ENCODE measurements around the gene EPX. TPM values are rescaled to one million over a fixed set of nuclear protein-coding genes. Genes with fewer than 3 reads are reported as not detected.
A peak's percentile ranks its signal among the peaks of the same experiment; 100 is the strongest.

The EPX gene
- total and polyA plus RNA-seq, 2 of the 4 experiments (the other 2 are of a cell fraction): not detected

DNA sequence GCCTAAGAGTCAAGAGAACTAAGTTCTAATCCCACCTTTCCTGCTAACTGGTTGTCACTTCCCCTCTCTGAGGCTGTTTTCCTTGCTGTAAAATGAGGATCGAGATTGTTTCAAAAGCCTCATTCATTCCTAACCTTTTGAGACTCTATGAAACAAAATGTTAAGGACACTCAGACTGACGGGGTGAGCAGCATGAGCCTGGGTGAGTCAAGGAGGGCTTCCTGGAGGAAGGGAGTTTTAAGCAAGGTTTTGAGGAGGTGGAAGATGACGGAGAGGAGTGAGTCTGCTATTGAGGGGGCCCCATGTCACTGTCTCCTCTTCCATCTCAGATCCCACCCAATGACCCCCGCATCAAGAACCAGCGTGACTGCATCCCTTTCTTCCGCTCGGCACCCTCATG is 4.1 kb downstream of the EPX start:
- Histone ChIP-seq H2BK5ac (ENCODE audit: low read depth, low read length, poor library complexity, severe bottlenecking) (no peak overlapping the region), H3K56ac (ENCODE audit: extremely low read depth, insufficient read depth, low read length) (no peak overlapping the region), H3K23ac (ENCODE audit: low read depth, low read length) (no peak overlapping the region), H4K91ac (ENCODE audit: insufficient read depth, low read depth, low read length) (no peak overlapping the region), H2AK9ac (replicated peaks; ENCODE audit: low read depth, low read length, poor library complexity) (peak overlapping the region; percentile 55), H3K79me1 (ENCODE audit: low read depth in 1 of 2, low read length in 2 of 2) (no peaks in the 10 kb centered on the region), H2BK15ac (ENCODE audit: low read depth, low read length) (no peak overlapping the region), H3K14ac (replicated peaks; ENCODE audit: low read depth, low read length) (no peak overlapping the region), H2BK120ac (ENCODE audit: low read depth, low read length) (no peak overlapping the region), H3K27me3 (ENCODE audit: control insufficient read depth, insufficient read depth, low read length) (peaks cover 16% of the 10 kb centered on the region), H3K4me2 (ENCODE audit: low read depth, low read length) (no peak overlapping the region), H2BK20ac (ENCODE audit: low read depth, low read length) (no peak overlapping the region), H4K20me1 (ENCODE audit: insufficient read depth, low read length) (no peaks in the 10 kb centered on the region), H3K27ac (ENCODE audit: insufficient read depth, low read length) (no peak overlapping the region), H4K8ac (ENCODE audit: low read depth in 2 of 2, low read length in 2 of 2) (no peak overlapping the region), H3K4me3 (ENCODE audit: insufficient read depth, low read depth, low read length) (no peak overlapping the region), H3K9ac (ENCODE audit: low read depth, low read length) (no peak overlapping the region), H4K5ac (ENCODE audit: low read depth, low read length) (no peak overlapping the region), H3K9me3 (ENCODE audit: control insufficient read depth, insufficient read depth, low read length) (no peaks in the 10 kb centered on the region), H3K18ac (ENCODE audit: low read depth, low read length) (no peak overlapping the region), H3K36me3 (ENCODE audit: control insufficient read depth, insufficient read depth, low read length) (no peaks in the 10 kb centered on the region), H2AK5ac (ENCODE audit: low read depth, low read length) (no peak overlapping the region), H3K9me1 (ENCODE audit: insufficient read depth, low read length) (no peaks in the 10 kb centered on the region), H2AFZ (replicated peaks; ENCODE audit: low read length, poor library complexity) (no peak overlapping the region), H3K4me1 (ENCODE audit: control insufficient read depth, insufficient read depth, low read length) (no peaks in the 10 kb centered on the region), H3K4ac (ENCODE audit: low read depth, low read length) (no peak overlapping the region)
- ChIA-PET CTCF (no interaction called here), POLR2A (ENCODE audit: unreplicated experiment) (no interaction called here)
- WGBS, 2 experiments (ENCODE audit: extremely low coverage in 2 of 2, insufficient read length in 1 of 2): no CpG with 5 or more reads among the region's 7 CpGs
- no TSS peak for BruUV-seq (replicated peaks)
- dilution Hi-C loops (cut with HindIII; ENCODE audit: low sequenced_read_pairs, unreplicated experiment) (no loop called here), in situ Hi-C loops (cut with MboI; ENCODE audit: low sequenced_read_pairs) (no loop called here), intact Hi-C loops (cut with micrococcal nuclease) (no loop called here)
- DNase-seq (no peak), ATAC-seq (ENCODE audit: low read depth) (no peak)
- TF ChIP-seq CEBPB (IDR thresholded peaks at IDR 0.05; ENCODE audit: low read depth, low read length) (no peak), MAFK (IDR thresholded peaks at IDR 0.05; ENCODE audit: low read depth, low read length) (no peak), RCOR1 (IDR thresholded peaks at IDR 0.05; ENCODE audit: insufficient replicate concordance, low read length) (no peak), CHD1 (IDR thresholded peaks at IDR 0.05; ENCODE audit: low read depth, low read length) (no peak), MXI1 (IDR thresholded peaks at IDR 0.05; ENCODE audit: borderline replicate concordance, low read depth, low read length) (no peak), NFE2L2 (IDR thresholded peaks at IDR 0.05; ENCODE audit: low read depth, low read length) (no peak), POLR2A (IDR thresholded peaks at IDR 0.05; ENCODE audit: low read depth, low read length) (no peak), RAD21 (IDR thresholded peaks at IDR 0.05; ENCODE audit: low read length) (no peak), RFX5 (IDR thresholded peaks at IDR 0.05; ENCODE audit: low read depth, low read length) (no peak), BHLHE40 (IDR thresholded peaks at IDR 0.05; ENCODE audit: low read depth, low read length) (no peak), FOS (IDR thresholded peaks at IDR 0.05; ENCODE audit: low read depth, low read length) (no peak), MAZ (IDR thresholded peaks at IDR 0.05; ENCODE audit: borderline replicate concordance, low read depth, low read length) (no peak)
- TF ChIP-seq, protein P1, sequence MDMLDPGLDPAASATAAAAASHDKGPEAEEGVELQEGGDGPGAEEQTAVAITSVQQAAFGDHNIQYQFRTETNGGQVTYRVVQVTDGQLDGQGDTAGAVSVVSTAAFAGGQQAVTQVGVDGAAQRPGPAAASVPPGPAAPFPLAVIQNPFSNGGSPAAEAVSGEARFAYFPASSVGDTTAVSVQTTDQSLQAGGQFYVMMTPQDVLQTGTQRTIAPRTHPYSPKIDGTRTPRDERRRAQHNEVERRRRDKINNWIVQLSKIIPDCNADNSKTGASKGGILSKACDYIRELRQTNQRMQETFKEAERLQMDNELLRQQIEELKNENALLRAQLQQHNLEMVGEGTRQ (IDR thresholded peaks at IDR 0.05; ENCODE audit: low read depth, low read length): no peak
- TF ChIP-seq, protein P2, sequence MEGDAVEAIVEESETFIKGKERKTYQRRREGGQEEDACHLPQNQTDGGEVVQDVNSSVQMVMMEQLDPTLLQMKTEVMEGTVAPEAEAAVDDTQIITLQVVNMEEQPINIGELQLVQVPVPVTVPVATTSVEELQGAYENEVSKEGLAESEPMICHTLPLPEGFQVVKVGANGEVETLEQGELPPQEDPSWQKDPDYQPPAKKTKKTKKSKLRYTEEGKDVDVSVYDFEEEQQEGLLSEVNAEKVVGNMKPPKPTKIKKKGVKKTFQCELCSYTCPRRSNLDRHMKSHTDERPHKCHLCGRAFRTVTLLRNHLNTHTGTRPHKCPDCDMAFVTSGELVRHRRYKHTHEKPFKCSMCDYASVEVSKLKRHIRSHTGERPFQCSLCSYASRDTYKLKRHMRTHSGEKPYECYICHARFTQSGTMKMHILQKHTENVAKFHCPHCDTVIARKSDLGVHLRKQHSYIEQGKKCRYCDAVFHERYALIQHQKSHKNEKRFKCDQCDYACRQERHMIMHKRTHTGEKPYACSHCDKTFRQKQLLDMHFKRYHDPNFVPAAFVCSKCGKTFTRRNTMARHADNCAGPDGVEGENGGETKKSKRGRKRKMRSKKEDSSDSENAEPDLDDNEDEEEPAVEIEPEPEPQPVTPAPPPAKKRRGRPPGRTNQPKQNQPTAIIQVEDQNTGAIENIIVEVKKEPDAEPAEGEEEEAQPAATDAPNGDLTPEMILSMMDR (conservative IDR thresholded peaks at IDR 0.05; ENCODE audit: low read depth, low read length): no peak
- TF ChIP-seq, protein P3, sequence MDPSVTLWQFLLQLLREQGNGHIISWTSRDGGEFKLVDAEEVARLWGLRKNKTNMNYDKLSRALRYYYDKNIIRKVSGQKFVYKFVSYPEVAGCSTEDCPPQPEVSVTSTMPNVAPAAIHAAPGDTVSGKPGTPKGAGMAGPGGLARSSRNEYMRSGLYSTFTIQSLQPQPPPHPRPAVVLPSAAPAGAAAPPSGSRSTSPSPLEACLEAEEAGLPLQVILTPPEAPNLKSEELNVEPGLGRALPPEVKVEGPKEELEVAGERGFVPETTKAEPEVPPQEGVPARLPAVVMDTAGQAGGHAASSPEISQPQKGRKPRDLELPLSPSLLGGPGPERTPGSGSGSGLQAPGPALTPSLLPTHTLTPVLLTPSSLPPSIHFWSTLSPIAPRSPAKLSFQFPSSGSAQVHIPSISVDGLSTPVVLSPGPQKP (IDR thresholded peaks at IDR 0.05; ENCODE audit: borderline replicate concordance, low read depth, low read length): no peak
